NOMO-1 (cell line): ENCODE results near the gene CYP26B1.

Source experiments
- DNase-seq, 2 experiments: peaks; one replicate each; lab custom pipeline; 2025; ENCODE audit not compliant: unreplicated experiment in 2 of 2; lab: John Stamatoyannopoulos, UW

The CYP26B1 gene, protein sequence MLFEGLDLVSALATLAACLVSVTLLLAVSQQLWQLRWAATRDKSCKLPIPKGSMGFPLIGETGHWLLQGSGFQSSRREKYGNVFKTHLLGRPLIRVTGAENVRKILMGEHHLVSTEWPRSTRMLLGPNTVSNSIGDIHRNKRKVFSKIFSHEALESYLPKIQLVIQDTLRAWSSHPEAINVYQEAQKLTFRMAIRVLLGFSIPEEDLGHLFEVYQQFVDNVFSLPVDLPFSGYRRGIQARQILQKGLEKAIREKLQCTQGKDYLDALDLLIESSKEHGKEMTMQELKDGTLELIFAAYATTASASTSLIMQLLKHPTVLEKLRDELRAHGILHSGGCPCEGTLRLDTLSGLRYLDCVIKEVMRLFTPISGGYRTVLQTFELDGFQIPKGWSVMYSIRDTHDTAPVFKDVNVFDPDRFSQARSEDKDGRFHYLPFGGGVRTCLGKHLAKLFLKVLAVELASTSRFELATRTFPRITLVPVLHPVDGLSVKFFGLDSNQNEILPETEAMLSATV

DNA sequence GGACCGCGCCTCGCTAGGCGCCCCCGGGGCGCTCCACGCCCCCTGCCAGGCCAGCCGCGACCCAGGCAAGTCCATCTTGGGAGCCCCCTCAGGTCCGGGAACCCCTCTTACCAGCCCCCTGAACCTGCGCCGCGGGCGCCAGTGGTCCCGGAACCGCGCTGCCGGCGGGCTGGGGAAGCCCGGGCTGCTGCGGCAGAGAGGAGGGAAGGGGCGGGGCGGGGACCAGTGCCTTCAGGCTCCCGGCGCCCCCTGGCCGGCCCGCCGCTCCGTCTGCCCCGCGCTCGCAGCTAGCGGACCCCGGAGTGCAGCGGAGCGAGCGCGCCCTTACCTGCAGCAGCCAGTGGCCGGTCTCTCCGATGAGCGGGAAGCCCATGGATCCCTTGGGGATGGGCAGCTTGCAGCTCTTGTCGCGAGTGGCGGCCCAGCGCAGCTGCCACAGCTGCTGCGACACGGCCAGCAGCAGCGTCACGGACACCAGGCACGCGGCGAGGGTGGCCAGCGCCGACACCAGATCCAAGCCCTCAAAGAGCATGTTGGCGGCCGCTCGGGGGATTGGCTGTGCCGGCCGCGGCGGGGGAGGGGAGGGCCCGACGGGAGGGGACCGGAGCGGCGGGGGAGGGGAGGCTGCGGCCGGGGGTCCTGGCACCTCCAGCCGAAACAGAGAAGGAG is at the start of gene CYP26B1:
Gene CYP26B1, minus strand, starts transcription at position 560 of the 669 bp plus-strand sequence. Its CDS starts 28 bp downstream, at position 532.
- DNase-seq: no peak

DNA sequence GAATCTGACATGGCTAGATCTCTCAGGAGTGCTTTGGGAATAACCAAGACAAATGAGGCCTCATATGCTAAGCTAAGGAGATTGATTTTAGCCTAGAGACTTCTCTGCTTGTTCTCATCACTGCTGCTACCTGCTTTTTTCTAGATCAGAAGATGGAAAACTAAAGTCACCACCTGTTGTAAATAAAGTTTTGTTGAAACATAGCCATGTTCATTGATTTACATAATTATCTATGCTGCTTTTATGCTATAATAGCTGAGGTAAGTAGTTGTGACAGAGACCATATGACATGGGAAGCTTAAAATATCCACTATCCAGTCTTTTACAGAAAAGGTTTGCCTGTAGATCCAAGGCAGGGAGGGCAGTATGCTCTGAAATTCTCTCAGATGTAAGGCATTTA is 46.1 kb upstream of the CYP26B1 start:
- DNase-seq: no peak

DNA sequence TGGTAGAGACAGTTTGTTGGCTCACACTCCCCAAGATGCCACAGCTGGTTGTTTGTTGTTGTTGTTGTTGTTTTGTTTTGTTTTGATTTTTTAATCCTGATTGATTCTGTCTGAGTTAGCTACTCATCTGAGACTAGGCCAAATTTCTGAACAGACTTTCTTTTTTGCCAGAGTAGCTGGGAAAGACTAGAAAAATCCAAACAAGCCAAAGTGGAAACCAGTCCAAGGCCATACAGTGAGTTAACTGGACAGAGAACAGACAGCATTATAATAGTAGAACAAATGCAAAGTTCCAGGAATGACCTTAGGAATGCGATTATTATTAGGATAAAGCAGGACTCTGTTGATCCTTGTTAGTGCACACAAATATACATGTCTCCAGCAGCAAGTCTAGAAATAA is 43.8 kb upstream of the CYP26B1 start:
- DNase-seq: no peak

DNA sequence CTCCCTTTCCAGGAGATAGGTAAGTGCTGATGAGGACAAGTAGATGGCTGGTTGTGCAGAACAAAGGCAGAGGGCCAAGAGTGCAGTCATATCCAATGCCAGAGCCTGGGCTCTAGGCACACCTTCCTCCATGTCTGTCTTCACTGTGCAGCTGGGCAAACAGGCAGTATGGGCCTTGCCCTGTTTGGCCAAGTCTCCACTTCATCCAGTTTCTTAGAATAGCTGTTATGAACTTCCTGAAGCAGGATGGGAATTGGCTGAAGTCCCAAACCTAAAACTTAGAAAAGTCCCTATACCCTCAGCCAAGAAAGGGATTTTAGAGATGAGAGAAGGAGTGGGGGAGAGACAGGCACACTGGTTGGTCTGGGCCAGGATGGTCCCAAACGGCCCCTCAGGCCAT is 37.5 kb upstream of the CYP26B1 start:
- DNase-seq: no peak

DNA sequence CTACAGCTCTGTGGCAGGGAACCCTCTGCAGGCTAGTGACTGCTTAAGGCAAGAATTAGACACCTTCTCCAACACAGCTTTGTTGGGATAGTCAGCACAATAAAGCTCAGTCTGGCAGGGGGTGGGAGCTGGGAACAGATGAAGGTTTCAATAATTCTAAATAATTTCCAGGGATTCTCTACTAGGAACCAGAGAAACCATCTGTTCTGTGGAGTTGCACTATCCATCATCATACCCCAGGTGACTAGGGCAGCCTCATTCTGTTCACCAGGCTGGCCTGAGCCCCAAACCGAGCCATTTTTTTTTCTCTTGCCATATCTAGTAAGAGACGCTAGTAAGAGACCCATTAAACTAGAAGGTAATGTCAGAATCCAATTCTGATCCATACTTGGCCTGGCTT is 35.8 kb upstream of the CYP26B1 start:
- no peak for DNase-seq

DNA sequence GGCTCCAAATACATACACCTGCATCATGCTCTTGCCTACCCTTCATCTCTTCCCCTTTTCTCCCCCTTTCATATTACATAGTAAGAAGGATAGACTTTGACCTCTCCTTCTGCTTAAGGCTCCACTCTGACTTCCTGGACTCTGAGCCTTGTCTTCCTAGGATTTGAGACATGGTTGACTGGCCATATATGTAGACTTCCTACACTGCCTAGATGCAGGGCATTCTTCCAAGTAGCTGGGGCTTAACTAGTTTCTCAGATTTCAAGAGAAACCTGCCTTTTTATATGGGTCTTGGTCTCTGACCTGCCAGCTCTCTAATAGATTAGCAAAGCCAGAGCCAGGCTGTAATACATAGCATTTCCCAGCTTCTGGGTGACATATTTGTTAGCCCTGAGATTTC is 35.4 kb upstream of the CYP26B1 start:
- no peak for DNase-seq

DNA sequence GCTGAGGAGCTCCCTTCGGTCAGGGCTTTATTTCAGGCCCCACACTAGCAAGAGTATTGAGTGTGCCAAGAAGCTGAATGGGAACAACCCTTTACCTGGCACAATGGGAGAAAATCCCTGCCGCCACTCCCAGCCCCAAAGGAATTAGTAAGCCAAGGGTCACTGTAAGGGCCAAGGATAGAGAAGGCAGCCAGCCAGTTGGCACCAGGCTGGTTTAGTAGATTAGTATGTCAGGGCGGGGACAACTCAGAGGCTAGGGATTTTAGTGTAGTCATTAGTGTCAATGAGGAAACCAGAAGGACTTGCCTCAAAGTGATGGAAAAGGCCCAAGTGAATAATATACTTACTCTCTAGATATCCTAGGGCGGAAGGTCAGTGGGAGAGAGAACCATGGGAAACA is 34.9 kb upstream of the CYP26B1 start:
- DNase-seq: no peak

DNA sequence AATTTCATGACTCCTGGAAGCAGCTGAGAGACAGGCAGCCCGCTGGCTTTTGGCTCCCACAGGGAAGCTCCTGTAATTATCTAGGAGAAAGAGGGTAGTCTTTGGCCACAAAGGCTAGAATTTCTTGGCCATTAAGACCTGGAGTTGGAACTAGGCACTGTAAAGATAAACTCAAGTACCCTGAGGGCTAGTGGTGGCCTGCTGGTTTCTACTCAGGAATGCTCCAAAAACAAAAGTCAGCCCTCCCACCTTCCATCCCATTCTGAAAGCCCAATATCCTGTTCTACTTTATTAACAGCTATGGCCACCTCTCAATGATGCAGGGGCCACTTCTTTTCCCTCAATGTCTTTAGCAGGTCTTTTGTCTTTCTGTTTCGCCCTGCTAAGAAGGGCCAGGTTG is 34.0 kb upstream of the CYP26B1 start:
- no peak for DNase-seq

DNA sequence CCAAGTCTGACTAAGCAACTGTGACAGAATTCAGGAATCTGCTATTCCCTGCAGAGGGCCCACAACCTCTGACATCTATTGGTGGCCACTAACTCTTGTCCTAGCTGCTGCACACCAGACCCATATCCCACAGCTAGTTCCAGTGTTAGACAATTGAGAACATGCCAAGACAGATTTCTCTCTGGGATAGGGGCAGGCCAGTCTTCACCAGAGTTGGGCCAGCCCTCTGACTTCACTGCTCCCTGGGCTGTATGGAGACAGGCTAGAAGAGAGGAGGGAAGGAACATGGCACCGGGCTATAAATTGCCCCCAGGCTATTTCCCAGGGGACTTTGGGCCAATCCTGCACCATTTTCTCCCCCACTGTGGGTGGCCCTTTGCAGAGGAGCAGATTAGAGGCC is 32.7 kb upstream of the CYP26B1 start:
- DNase-seq: no peak

DNA sequence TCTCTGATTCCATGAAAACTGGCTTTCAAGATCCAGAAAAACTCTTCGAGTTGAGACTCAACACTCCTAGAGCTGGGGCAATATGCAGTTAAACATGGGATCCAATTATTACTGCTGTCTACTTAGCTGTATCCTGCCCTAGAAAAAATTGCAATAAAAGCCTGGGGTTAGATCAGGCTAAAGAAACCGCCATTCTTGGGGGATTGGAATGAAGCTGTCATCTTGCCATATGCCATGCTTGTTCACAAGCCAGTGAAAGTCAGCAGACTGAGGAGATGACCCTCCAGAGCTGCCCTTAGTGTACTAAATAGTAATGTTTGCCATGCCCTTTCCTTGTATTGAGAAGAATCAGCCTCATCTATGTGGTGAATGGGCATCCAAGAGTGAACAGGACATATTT is 30.9 kb upstream of the CYP26B1 start:
- no peak for DNase-seq

DNA sequence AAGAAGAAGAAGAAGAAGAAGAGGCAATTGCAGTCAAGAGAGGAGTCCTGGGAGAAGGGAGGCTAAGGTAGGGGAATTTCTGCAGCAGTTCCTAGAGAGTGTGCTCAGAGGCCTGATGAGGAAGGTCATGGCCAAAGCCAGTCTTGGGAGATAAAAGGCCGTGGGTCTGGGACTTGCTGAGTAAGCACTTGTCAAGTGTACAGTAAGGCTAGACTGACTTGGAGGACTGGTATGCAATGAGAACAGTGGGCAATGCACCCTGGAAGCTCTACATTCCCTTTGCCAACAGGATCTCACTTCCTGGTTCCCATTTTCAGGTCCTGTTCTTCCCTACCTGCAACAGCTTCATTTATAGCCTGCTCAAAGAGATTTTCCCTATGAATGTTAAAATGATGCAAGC is 28.6 kb upstream of the CYP26B1 start:
- no peak for DNase-seq

DNA sequence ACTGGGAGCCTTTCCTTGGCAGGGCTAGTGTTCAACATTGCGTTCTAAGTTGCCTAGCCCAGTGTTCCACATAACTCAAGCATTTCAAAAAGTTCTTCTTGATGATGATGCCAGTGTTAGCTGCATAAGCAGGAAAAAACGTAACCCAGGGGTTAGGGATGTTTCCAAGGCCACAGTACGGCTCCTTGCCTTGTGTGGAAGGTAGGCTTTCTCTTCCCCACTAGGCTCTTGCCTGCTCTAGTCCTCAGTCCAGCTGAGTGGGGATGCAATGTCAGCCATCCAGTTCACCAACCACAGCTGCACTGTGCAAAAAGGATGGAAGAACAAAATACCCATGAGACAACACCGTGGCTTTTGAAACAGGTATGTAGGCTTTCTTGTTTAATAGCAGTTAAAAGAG is 28.0 kb upstream of the CYP26B1 start:
- DNase-seq: no peak

DNA sequence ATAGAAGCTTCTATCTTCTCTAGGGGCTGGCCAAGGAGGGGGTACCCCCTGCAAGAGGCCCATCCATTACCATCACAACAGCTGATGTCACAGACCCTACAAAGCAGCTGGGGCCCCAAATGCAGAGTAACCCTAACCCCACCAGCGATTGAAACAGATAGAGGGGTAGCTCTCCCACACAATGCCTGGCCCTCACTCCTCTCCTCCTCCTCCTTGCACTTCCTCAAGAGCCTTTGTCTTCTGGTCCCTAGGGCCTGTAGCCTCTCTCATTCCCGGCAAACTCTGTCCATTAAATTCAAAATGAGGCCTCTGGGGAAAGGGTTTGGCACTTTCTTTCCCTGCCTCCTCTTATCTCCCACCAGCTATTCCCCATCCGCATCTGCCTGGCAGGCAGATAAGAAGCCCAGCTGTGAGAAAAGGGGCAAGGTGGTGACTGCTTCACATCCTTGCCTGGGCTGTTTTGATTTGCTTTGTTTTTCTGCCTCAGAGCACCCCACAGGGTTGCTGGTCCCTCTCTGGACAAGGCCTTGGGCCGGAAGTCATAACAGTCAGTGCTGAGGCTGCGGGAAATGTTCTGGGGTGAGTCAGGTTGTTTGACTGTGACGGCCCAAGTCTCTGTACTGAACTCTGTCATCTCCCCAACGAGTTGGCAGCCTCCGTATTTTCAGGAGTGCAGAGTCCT is 26.1 kb upstream of the CYP26B1 start:
- no peak for DNase-seq

DNA sequence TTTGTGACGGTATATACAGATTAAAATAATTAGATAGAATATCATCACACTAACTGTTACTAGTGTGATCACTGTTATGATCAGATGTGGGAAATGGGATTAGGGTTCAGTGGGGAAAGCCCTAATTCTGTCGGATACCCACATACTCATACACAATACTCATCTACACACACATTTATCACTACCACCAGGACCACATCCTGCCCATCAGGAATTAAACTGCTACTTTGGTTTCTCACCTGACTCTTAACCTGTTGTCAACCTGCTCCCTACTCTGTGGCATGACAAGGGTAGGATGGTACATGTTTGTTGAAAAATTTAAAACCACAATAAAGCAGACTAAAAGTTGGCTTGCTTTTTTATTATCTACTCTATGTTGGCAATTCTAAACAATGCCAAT is 24.8 kb upstream of the CYP26B1 start:
- DNase-seq: no peak

DNA sequence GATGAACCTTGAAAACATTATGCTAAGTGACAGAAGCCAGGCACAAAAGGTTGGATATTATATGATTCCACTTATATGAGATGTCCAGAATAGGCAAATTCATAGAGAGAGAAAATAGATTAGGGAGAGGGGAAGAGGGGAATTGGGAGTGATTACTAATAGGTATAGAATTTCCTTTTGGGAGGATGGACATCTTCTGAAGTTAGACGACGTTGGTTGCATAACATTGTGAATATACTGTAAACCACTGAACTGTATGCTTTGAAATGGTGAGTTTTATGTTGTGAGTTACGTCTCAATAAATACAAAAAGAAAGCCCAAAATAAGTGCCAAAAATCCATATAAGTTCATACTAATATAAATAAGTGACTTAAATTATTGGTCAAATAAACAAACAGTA is 18.6 kb upstream of the CYP26B1 start:
- DNase-seq: no peak

DNA sequence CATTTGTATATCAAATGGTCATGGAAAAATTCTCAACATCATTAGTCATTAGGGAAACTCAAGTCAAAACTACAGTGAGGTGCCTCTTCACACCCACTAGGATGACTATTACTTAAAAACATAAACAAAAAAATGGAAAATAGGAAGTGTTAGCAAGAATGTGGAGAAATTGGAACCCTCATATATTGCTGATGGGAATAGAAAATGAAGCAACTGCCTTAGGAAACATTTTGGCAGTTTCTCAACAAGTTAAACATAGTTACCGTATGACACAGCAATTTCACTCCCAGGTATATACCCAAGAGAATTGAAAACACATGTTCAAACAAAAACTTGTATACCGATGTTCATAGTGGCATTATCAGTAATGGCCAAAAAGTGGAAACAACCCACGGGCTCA is 18.1 kb upstream of the CYP26B1 start:
- DNase-seq: no peak

DNA sequence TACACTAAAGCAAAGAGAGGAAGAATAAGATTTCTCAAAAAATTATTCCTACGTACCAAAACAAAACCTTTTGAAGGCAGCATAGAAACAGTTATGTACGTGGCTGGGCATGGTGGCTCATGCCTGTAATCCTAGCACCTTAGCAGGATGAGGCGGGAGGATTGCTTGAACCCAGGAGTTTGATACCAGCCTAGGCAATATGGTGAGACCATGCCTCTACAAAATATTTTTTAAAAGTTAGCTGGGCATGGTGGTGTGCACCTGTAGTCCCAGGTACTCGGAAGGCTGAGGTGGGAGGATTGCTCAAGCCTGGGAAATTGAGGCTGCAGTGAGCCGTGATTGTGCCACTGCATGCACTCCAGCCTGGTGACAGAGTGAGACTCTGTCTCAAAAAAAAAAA is 14.9 kb upstream of the CYP26B1 start:
- DNase-seq: no peak

DNA sequence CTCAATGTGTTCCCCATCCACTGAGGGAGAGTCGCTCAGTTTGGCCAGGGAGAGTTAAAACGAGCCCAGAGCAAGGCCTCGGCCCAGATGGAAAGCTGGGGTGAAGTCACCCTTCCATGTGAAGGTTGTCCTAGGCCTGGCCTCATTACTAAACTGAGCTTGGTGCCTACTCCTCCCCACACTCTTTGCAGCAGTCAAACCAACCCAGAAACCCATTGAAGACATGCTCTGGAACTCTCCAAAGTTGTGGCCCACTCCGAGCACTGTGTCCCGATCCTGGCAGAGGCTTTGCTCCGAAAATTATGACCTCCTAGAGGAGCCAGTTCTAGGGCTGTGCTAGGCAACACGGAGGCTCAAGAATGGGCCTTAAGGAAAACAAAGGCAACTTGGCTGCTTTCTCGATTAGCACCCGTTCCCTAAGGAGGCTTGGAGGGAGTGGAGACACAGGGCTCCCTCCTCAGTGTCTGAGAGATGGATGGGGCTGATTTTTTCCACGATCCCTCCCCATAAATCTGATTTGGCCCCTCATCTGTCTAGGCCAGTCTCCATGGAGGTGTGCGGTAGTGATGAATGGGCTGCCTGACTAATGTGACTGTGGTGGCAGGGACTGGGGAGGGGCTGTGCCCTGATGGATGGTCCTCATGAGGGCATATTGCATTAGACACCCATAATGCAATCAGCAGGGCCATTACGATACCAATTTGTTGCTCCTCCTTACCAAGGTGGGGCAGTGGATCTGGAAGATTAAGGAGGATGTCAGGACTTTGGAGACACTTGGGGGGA is 11.7 kb upstream of the CYP26B1 start:
- no peak for DNase-seq

DNA sequence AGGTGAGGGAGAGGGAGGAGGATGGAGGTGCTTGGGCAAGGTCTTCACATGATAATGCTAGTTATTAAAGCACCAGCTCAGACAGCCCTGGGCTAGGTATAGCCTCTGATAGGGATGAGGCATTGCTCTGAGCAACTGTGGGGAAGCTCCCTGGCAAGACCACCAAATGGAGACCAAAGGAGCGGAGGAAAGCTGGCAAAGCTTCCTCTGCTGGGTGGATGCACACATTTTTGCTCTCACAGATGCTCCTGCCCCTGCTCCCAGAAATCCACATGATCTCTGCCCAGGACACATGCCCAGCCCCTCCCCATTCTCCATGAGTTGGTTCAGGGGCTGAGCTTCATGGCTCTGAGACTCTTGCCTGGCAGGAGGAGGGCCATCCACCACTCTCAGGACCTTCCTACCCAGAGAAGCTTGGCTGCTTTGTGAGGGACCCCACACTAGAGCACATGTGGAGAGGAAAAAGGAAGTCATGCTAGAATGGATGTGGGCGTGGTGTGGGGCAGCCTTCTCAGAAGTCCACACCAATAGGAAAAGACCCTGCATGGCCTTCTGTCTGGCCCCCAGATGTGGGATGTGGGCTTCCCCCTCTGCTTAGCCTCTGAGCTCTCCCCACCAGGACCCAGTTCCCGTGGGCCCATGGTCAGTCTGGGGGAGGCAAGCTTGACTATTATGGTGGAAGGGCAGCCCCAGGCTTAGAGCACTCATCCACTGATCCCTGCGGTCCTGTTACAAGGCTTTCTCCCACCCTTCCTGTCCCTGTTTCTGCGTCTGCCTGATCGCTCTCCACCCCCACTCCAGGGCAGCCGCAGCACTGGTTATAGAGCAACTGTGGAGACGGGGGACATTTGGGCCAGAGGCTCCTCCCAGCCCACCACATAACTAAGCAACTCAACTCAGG is 10.5 kb upstream of the CYP26B1 start:
- no peak for DNase-seq

DNA sequence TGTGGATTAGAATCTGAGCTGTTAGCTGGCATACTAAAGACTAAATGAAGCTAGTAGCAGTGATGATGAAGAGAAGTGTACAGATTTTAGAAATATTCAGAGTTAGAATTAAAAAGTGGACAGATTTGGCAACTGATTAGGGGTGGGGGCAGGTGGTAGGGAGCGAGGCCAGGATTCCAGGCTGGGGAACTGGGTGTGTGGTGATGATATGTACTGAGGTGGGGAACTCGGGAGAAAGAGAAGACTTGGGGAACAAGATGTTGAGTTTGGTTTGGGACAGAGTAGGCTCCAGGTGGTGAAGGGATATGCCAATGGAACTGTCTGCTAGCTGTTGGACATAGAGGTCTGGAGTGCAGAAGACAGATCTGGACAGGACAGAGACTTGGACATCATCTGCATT is 9.2 kb upstream of the CYP26B1 start:
- no peak for DNase-seq
